ENCODE data around the gene CIBAR2. TPM values are rescaled to one million over a fixed set of nuclear protein-coding genes. Genes with fewer than 3 reads are reported as not detected.

The CIBAR2 gene
- total and polyA plus RNA-seq, 2 experiments from 2014 or later: 0.13 TPM; not detected in 1

GRCh38 chr16:85066346-85066885 is 45.9 kb downstream of the CIBAR2 start:
- no peaks in the 10 kb centered on the region for H3K27me3 ChIP-seq
- no peak overlapping the region for H3K4me2 ChIP-seq
- no peaks in the 10 kb centered on the region for H3K36me3 ChIP-seq (replicated peaks; ENCODE audit: insufficient read depth, low read depth)
- no peak for DNase-seq (ENCODE audit: low spot score)
- H4K20me1 ChIP-seq (ENCODE audit: insufficient read depth, poor library complexity, severe bottlenecking): no peaks in the 10 kb centered on the region
- H2AFZ ChIP-seq: no peak overlapping the region
- H3K9me3 ChIP-seq (ENCODE audit: low read depth): no peaks in the 10 kb centered on the region
- WGBS (ENCODE audit: low lambda C conversion rate, missing lambda C conversion rate): 94% methylated on average over 12 of the region's 12 CpGs
- TF ChIP-seq EZH2phosphoT487 (IDR thresholded peaks at IDR 0.05; ENCODE audit: low read depth, severe bottlenecking, unreplicated experiment) (no peak), EZH2 (IDR thresholded peaks at IDR 0.05; ENCODE audit: borderline replicate concordance) (no peak), CTCF (IDR thresholded peaks at IDR 0.05; ENCODE audit: poor library complexity) (no peak)
- H3K4me1 ChIP-seq (ENCODE audit: insufficient read depth): no peaks in the 10 kb centered on the region
- no peak overlapping the region for H3K27ac ChIP-seq
- H3K4me3 ChIP-seq: no peak overlapping the region
- H3K9me2 ChIP-seq (replicated peaks; ENCODE audit: insufficient read depth): no peaks in the 10 kb centered on the region
- H3K79me2 ChIP-seq: no peaks in the 10 kb centered on the region

GRCh38 chr16:85065099-85065498 is 47.2 kb downstream of the CIBAR2 start:
- TF ChIP-seq EZH2 (IDR thresholded peaks at IDR 0.05; ENCODE audit: borderline replicate concordance): no peak
- TF ChIP-seq EZH2phosphoT487 (IDR thresholded peaks at IDR 0.05; ENCODE audit: low read depth, severe bottlenecking, unreplicated experiment): no peak
- no peak for TF ChIP-seq CTCF (IDR thresholded peaks at IDR 0.05; ENCODE audit: poor library complexity)
- H3K27me3 ChIP-seq: no peaks in the 10 kb centered on the region
- no peaks in the 10 kb centered on the region for H4K20me1 ChIP-seq (ENCODE audit: insufficient read depth, poor library complexity, severe bottlenecking)
- no peaks in the 10 kb centered on the region for H3K36me3 ChIP-seq (replicated peaks; ENCODE audit: insufficient read depth, low read depth)
- H2AFZ ChIP-seq: no peak overlapping the region
- 97% methylated on average over 13 of the region's 13 CpGs for WGBS (ENCODE audit: low lambda C conversion rate, missing lambda C conversion rate)
- H3K4me3 ChIP-seq: no peak overlapping the region
- H3K4me1 ChIP-seq (ENCODE audit: insufficient read depth): no peaks in the 10 kb centered on the region
- H3K27ac ChIP-seq: no peak overlapping the region
- H3K4me2 ChIP-seq: no peak overlapping the region
- DNase-seq (ENCODE audit: low spot score): no peak
- no peaks in the 10 kb centered on the region for H3K9me3 ChIP-seq (ENCODE audit: low read depth)
- H3K9me2 ChIP-seq (replicated peaks; ENCODE audit: insufficient read depth): no peaks in the 10 kb centered on the region
- H3K79me2 ChIP-seq: no peaks in the 10 kb centered on the region

GRCh38 chr16:85064186-85064585 is 48.1 kb downstream of the CIBAR2 start:
- DNase-seq (ENCODE audit: low spot score): no peak
- no peaks in the 10 kb centered on the region for H3K36me3 ChIP-seq (replicated peaks; ENCODE audit: insufficient read depth, low read depth)
- H3K4me2 ChIP-seq: no peak overlapping the region
- no peaks in the 10 kb centered on the region for H3K27me3 ChIP-seq
- TF ChIP-seq CTCF (IDR thresholded peaks at IDR 0.05; ENCODE audit: poor library complexity): no peak
- no peaks in the 10 kb centered on the region for H3K9me3 ChIP-seq (ENCODE audit: low read depth)
- H3K9me2 ChIP-seq (replicated peaks; ENCODE audit: insufficient read depth): no peaks in the 10 kb centered on the region
- H2AFZ ChIP-seq: no peak overlapping the region
- 98% methylated on average over 6 of the region's 6 CpGs for WGBS (ENCODE audit: low lambda C conversion rate, missing lambda C conversion rate)
- no peak overlapping the region for H3K27ac ChIP-seq
- no peaks in the 10 kb centered on the region for H4K20me1 ChIP-seq (ENCODE audit: insufficient read depth, poor library complexity, severe bottlenecking)
- H3K4me3 ChIP-seq: no peak overlapping the region
- H3K79me2 ChIP-seq: no peaks in the 10 kb centered on the region
- no peaks in the 10 kb centered on the region for H3K4me1 ChIP-seq (ENCODE audit: insufficient read depth)

GRCh38 chr16:85062845-85063244 is 49.4 kb downstream of the CIBAR2 start:
- H3K4me2 ChIP-seq: no peak overlapping the region
- no peaks in the 10 kb centered on the region for H3K9me2 ChIP-seq (replicated peaks; ENCODE audit: insufficient read depth)
- TF ChIP-seq EZH2phosphoT487 (IDR thresholded peaks at IDR 0.05; ENCODE audit: low read depth, severe bottlenecking, unreplicated experiment) (no peak), CTCF (IDR thresholded peaks at IDR 0.05; ENCODE audit: poor library complexity) (no peak), EZH2 (IDR thresholded peaks at IDR 0.05; ENCODE audit: borderline replicate concordance) (no peak)
- 95% methylated on average over 11 of the region's 11 CpGs for WGBS (ENCODE audit: low lambda C conversion rate, missing lambda C conversion rate)
- no peaks in the 10 kb centered on the region for H3K9me3 ChIP-seq (ENCODE audit: low read depth)
- H4K20me1 ChIP-seq (ENCODE audit: insufficient read depth, poor library complexity, severe bottlenecking): no peaks in the 10 kb centered on the region
- H3K4me3 ChIP-seq: no peak overlapping the region
- no peaks in the 10 kb centered on the region for H3K27me3 ChIP-seq
- no peaks in the 10 kb centered on the region for H3K79me2 ChIP-seq
- DNase-seq (ENCODE audit: low spot score): no peak
- H3K27ac ChIP-seq: no peak overlapping the region
- no peaks in the 10 kb centered on the region for H3K36me3 ChIP-seq (replicated peaks; ENCODE audit: insufficient read depth, low read depth)
- H2AFZ ChIP-seq: no peak overlapping the region
- no peaks in the 10 kb centered on the region for H3K4me1 ChIP-seq (ENCODE audit: insufficient read depth)

Data from hepatocyte (in vitro differentiated cells).